Type B pancreatic cell (in vitro differentiated cells): ENCODE measurements around the gene WFDC2. TPM values are rescaled to one million over a fixed set of nuclear protein-coding genes. Genes with fewer than 3 reads are reported as not detected.

Experiments used
- DNase-seq: peaks from one replicate; pipeline ENCODE4 v3.0.0; 2021; ENCODE audit warnings: mixed read lengths; ENCODE audit not compliant: unreplicated experiment; ENCODE audit errors: extremely low spot score
- H3K27ac Mint-ChIP-seq: 2 replicates; pipeline ENCODE4 v1.8.0; 2021; ENCODE audit warnings: mild to moderate bottlenecking, mixed read lengths
- H3K27me3 Mint-ChIP-seq: 2 replicates; pipeline ENCODE4 v1.8.0; 2021; ENCODE audit warnings: mixed read lengths
- H3K36me3 Mint-ChIP-seq: 2 replicates; pipeline ENCODE4 v1.8.0; 2021; ENCODE audit warnings: mixed read lengths
- H3K4me1 Mint-ChIP-seq: one replicate; pipeline ENCODE4 v1.8.0; 2021; ENCODE audit warnings: mixed read lengths; ENCODE audit not compliant: unreplicated experiment
- H3K4me3 Mint-ChIP-seq: 2 replicates; pipeline ENCODE4 v1.8.0; 2021; ENCODE audit warnings: mild to moderate bottlenecking, mixed read lengths
- H3K9me3 Mint-ChIP-seq: 2 replicates; pipeline ENCODE4 v1.8.0; 2021; ENCODE audit warnings: mixed read lengths
- total RNA-seq: library from RNA; stranded (reverse); gene quantifications from 2 replicates; pipeline ENCODE4 v1.2.1, GENCODE V29; 2021; ENCODE audit warnings: low replicate concordance
- TF ChIP-seq, protein P1 (sequence below): fragments of 200-600 bp; sonication (generic); conservative IDR thresholded peaks from 2 replicates; pipeline ENCODE4 v1.5.0; 2021; ENCODE audit warnings: antibody characterized with exemption, mild to moderate bottlenecking

WFDC2 gene
- total RNA-seq, 1 donor from 2014 or later: 64.4 TPM

DNA sequence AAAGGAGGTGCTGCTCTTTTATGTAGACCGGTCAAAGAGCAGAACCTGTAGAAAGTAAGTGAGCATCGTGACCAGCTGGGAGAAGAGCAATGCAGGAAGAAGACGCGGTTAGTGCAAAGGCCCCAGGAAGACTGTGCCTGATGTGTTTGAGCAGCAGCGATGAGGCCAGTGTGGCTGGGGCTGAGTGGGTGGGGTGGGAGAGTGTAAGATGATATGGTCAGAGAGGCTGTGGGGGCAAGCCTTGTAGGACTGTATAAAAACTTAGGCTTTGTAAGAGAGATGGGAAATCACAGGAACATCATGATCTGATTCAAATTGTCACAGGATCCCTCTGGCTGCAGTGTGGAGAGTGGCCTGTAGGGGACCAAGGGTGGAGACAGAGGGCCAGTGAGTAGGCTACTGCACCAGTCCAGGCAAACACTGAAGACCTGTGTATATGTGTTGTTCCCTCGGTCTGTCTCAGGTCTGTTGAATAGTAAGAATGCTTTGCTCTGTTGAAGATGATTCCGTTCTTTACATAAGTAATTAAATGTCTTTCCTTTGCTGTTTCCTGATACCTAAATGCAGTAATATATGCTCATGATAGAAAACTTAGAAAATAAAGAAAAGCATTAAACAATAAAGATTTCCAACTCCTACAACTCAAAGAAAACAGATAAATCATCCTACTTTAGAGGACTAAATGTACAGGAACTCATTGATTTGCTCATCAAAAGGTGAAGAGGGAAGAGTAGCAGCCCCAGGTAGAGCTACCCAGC is 23.6 kb upstream of the WFDC2 start:
- no peak for DNase-seq
- no peaks in the 10 kb centered on the region for H3K27me3 Mint-ChIP-seq
- H3K4me3 Mint-ChIP-seq: peak overlapping the region; percentile 79

DNA sequence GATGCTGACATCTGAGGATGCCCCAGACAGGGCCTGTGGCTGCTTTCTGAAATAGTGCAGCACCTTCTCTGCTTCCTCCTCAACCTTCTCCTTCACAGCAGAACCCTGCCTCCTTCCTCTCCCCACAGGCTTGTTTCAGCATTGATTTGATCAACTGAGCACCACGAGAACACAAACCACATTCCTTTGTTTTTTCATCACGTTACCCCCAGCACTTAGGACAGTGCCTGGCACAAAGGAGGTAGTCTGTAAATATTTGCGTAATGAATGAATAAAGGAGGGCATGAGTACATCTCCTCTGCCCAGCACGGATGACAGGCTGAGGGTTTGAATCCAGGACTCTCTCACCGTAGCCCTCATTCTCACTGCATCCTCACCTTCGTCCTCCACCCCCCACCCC is 21.3 kb upstream of the WFDC2 start:
- Mint-ChIP-seq H3K36me3 (no peaks in the 10 kb centered on the region), H3K4me1 (peaks cover 22% of the 10 kb centered on the region), H3K4me3 (no peak overlapping the region), H3K27ac (peak overlapping the region; percentile 5), H3K27me3 (peaks cover 5% of the 10 kb centered on the region), H3K9me3 (no peaks in the 10 kb centered on the region)
- DNase-seq: no peak
- TF ChIP-seq, protein P1, sequence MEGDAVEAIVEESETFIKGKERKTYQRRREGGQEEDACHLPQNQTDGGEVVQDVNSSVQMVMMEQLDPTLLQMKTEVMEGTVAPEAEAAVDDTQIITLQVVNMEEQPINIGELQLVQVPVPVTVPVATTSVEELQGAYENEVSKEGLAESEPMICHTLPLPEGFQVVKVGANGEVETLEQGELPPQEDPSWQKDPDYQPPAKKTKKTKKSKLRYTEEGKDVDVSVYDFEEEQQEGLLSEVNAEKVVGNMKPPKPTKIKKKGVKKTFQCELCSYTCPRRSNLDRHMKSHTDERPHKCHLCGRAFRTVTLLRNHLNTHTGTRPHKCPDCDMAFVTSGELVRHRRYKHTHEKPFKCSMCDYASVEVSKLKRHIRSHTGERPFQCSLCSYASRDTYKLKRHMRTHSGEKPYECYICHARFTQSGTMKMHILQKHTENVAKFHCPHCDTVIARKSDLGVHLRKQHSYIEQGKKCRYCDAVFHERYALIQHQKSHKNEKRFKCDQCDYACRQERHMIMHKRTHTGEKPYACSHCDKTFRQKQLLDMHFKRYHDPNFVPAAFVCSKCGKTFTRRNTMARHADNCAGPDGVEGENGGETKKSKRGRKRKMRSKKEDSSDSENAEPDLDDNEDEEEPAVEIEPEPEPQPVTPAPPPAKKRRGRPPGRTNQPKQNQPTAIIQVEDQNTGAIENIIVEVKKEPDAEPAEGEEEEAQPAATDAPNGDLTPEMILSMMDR: no peak

More for the DNA sequence above, 23.6 kb upstream of the WFDC2 start:
- Mint-ChIP-seq H3K27ac (peak overlapping the region; percentile 97), H3K36me3 (no peaks in the 10 kb centered on the region), H3K9me3 (no peaks in the 10 kb centered on the region), H3K4me1 (peaks cover 22% of the 10 kb centered on the region)
- TF ChIP-seq, protein P1: peak; percentile 78

DNA sequence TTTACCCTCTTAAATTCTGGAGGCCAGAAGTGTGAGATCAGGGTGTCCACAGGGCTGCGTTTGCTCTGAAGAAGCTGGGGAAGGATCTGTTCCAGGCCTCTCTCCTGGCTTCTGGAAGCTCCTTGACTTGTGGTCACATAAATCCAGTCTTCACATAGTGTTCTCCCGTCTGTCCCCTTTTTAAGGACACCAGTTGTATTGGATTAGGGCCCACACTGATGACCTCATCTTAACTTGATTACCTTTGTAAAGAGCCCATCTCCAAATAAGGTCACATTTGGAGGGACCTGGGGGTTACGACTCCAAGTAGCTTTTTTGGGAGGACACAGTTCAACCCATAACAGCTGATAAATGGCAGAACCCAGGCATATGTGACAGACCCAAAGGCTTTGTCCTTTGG is 20.0 kb upstream of the WFDC2 start:
- Mint-ChIP-seq H3K4me3 (no peak overlapping the region), H3K4me1 (peaks cover 14% of the 10 kb centered on the region), H3K27ac (no peak overlapping the region), H3K9me3 (no peaks in the 10 kb centered on the region), H3K27me3 (peaks cover 5% of the 10 kb centered on the region), H3K36me3 (no peaks in the 10 kb centered on the region)
- TF ChIP-seq, protein P1: no peak
- DNase-seq: no peak

DNA sequence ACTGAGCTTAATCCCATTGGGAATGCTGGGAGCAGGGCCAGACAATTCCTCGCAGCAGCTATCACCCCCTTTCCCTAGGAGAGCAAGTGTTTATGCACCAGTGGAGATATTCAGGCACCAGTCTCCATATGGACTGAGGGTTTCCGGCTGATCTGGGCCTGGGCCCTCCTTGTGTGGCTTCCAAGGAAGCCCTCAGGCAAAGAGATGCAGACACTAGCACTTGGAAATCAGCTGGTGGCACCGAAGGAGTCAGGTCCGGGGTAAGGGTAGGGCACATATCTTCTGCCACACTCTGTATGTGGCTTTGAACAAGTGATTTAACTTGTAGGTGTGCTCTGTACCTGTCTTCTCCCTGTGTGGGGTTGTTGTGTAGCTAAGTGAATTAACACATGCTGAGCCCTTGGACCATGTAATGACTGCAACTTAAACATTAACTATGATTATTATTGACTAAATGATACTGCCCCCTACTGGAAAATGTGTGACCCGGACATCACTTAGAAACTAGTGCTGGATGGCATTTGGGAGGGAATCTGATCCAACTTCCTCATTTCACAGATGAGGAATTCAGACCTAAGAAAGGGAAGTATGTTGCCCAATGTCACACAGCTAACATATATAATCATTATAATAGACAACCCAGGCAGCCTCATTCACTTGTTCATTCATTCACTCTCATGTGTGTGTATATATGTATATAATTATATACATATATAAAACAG is 19.3 kb upstream of the WFDC2 start:
- H3K27me3 Mint-ChIP-seq: peaks cover 5% of the 10 kb centered on the region
- DNase-seq: no peak
- H3K27ac Mint-ChIP-seq: no peak overlapping the region
- TF ChIP-seq, protein P1: peak; percentile 78
- H3K4me1 Mint-ChIP-seq: peaks cover 10% of the 10 kb centered on the region
- no peaks in the 10 kb centered on the region for H3K36me3 Mint-ChIP-seq
- no peak overlapping the region for H3K4me3 Mint-ChIP-seq
- H3K9me3 Mint-ChIP-seq: no peaks in the 10 kb centered on the region

DNA sequence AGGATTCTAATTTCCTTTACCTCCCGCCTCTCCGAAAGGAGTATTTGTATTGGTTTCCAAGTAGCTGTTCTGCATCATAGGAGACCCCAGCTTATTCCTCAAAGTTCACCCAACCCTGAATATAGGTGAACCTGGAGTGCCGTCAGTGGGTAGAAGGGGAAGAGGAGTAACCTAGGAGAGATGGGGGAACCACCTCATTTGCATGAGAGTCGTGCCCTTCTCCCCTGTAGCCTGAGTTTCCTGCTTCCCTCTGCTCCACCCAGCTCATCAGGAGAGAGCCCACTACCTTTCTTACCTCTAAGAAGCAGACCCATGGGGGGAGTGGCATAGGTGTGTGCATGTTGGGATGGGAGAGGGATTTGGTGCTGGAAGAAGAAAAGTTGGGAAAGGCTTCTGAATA is 17.3 kb upstream of the WFDC2 start:
- no peak overlapping the region for H3K27ac Mint-ChIP-seq
- H3K36me3 Mint-ChIP-seq: no peaks in the 10 kb centered on the region
- TF ChIP-seq, protein P1: no peak
- H3K4me3 Mint-ChIP-seq: no peak overlapping the region
- H3K4me1 Mint-ChIP-seq: no peaks in the 10 kb centered on the region
- H3K9me3 Mint-ChIP-seq: no peaks in the 10 kb centered on the region
- H3K27me3 Mint-ChIP-seq: peaks cover 5% of the 10 kb centered on the region
- DNase-seq: no peak
